Left forelimb (tissue), 1 donor: ENCODE data around the gene LDAH.
"Not testable (repeated sequence)": the region's sequence is repeated elsewhere in the genome, so short reads cannot be mapped to it uniquely, and the experiment has no call there.

Experiments used
- DNase-seq: peaks from one replicate; pipeline ENCODE4 v3.0.0-alpha.2; 2018; ENCODE audit warnings: low spot score

The LDAH gene

GRCh38 chr2:20723543-20723942, 99.4 kb downstream of the LDAH start:
- no peak for DNase-seq

- no peak for DNase-seq
Measured at GRCh38 chr2:20722592-20723240, 100.2 kb downstream of the LDAH start.

- no peak for DNase-seq
Measured at GRCh38 chr2:20717641-20718040, 105.3 kb downstream of the LDAH start.

- not testable (repeated sequence) for DNase-seq
Measured at GRCh38 chr2:20716164-20716563, 106.7 kb downstream of the LDAH start.

- not testable (repeated sequence) for DNase-seq
Measured at GRCh38 chr2:20714412-20714811, 108.5 kb downstream of the LDAH start.

GRCh38 chr2:20713585-20713984, 109.3 kb downstream of the LDAH start:
- not testable (repeated sequence) for DNase-seq

GRCh38 chr2:20711641-20712040, 111.3 kb downstream of the LDAH start:
- DNase-seq: not testable (repeated sequence)

GRCh38 chr2:20707601-20708000, 115.3 kb downstream of the LDAH start:
- no peak for DNase-seq

- no peak for DNase-seq
Measured at GRCh38 chr2:20706786-20707185, 116.1 kb downstream of the LDAH start.

- no peak for DNase-seq
Measured at GRCh38 chr2:20706217-20706616, 116.7 kb downstream of the LDAH start.

- no peak for DNase-seq
Measured at GRCh38 chr2:20704886-20705285, 118.0 kb downstream of the LDAH start.

- DNase-seq: no peak
Measured at GRCh38 chr2:20702563-20702962, 120.3 kb downstream of the LDAH start.

- DNase-seq: no peak
Measured at GRCh38 chr2:20698916-20699613, 123.8 kb downstream of the LDAH start.

- DNase-seq: no peak
Measured at GRCh38 chr2:20697322-20697934, 125.5 kb downstream of the LDAH start.

- DNase-seq: no peak
Measured at GRCh38 chr2:20696366-20696765, 126.5 kb downstream of the LDAH start.

- no peak for DNase-seq
Measured at GRCh38 chr2:20693317-20693716, 129.6 kb downstream of the LDAH start.

- DNase-seq: no peak
Measured at GRCh38 chr2:20692081-20692480, 130.8 kb downstream of the LDAH start.

GRCh38 chr2:20691076-20691734, 131.7 kb downstream of the LDAH start:
- no peak for DNase-seq

GRCh38 chr2:20689428-20690264, 133.3 kb downstream of the LDAH start:
- DNase-seq: no peak

GRCh38 chr2:20687260-20687832, 135.6 kb downstream of the LDAH start:
- DNase-seq: no peak

GRCh38 chr2:20684581-20685063, 138.3 kb downstream of the LDAH start:
- DNase-seq: no peak
